Fibroblast of gingiva (primary cell): ENCODE results near the gene GID4.
"Not testable (repeated sequence)": the region's sequence is repeated elsewhere in the genome, so short reads cannot be mapped to it uniquely, and the experiment has no call there.

Experiments
- DNase-seq: peaks from one replicate; pipeline ENCODE4 v3.0.0-alpha.2; 2011; ENCODE audit warnings: low read depth

The GID4 gene

DNA sequence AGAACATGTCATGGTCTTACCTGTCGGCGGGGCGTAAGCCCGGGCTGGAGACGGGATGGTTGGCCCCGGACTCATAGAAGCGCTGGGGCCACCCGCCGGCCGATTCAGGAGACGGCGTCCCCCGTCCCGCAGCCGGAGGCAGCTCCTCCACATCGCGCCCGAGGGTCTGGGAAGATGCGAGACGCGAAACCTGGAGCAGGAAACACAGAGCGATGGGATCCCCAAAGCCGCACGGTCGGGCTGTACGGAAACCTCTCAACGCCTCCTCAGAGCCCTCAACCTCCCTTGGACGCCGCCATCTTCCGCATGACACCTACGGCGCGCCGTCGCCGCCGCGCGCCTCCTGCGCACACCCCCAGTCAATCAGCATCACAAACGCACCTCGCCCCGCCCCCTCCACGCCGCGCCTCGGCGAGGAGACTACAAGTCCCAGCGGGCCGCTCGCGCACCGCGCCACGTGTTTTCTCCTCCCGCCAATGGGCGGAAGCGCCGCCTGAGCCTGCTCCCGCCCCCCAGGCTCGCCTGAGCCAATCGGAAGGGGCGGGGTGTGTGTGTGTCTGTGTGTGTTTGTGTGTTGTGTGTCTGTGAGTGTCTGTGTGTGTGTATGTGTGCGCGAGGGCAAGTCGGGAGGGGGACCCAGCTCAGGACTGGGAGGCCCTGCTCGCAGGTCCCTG is at the start of gene GID4, which contains the start of gene ATPAF2:
TSS of gene GID4 (plus strand) at position 548 of the 674 bp plus-strand sequence. CDS start at position 605, 57 bp downstream.
TSS of gene ATPAF2 (minus strand) at position 308 of the 674 bp plus-strand sequence. CDS start at position 153, 155 bp downstream.
- DNase-seq, result peak; percentile 99

DNA sequence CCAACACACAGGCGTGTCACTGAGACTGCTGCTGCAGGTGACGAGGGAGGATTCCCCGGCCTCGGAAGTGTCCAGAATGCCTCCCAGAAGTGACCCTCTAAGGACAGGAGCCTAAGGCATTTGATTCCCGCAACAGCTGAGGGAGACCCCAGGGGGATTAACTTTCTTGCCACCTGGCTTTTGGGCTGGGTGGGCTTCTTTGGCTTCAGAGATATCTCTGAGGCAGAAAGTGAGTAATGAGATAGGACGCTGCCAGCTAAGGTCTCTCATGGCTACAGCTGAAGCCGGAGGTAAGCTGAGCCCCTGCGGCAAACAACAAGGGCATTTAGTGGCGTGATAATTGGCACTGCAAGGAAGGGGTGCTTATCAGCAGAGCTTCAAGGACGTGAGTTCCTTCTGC is 49.6 kb upstream of the GID4 start:
- no peak for DNase-seq

DNA sequence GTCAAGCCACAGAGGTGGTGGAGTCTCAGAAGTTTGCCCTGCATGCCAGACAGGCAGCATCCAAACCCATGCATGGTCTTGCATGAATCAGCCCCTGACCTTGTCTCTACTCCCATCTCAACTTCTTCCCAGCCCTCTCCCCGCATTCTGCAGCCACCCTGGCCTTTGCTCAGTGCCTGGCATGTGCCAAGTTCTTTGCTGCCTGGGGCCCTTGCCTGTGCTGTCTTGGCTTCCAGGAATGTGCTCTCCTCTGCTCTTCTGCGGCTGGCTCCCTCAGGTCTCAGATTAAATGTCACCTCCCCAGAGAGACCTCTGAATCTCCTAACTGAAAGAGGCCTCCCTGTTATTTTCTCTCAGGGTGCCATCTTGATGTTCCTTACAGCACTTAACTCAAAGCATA is 48.9 kb upstream of the GID4 start:
- peak; percentile 21 for DNase-seq

GRCh38 chr17:17993366-17993765 is 45.8 kb upstream of the GID4 start:
- DNase-seq, result no peak

DNA sequence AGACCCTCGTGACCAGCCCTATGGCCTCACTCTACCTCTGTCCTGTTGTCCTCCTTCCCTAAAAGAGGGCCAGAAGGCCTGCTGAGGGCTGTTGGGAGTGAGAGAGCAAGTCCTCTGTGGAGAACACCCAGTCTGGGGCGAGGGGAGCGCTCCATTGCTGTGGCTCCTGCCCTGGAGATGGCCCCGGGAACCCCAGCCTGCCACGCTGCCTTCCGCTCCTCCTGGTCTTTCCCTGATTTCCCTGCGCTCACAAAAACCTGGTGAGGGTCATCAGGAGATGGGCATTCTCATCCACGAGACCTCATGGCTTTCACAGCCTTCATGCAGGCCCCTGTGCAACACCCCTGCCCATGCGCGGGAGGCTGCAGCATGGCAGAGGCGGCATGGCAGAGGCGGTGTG is 45.4 kb upstream of the GID4 start:
- no peak for DNase-seq

DNA sequence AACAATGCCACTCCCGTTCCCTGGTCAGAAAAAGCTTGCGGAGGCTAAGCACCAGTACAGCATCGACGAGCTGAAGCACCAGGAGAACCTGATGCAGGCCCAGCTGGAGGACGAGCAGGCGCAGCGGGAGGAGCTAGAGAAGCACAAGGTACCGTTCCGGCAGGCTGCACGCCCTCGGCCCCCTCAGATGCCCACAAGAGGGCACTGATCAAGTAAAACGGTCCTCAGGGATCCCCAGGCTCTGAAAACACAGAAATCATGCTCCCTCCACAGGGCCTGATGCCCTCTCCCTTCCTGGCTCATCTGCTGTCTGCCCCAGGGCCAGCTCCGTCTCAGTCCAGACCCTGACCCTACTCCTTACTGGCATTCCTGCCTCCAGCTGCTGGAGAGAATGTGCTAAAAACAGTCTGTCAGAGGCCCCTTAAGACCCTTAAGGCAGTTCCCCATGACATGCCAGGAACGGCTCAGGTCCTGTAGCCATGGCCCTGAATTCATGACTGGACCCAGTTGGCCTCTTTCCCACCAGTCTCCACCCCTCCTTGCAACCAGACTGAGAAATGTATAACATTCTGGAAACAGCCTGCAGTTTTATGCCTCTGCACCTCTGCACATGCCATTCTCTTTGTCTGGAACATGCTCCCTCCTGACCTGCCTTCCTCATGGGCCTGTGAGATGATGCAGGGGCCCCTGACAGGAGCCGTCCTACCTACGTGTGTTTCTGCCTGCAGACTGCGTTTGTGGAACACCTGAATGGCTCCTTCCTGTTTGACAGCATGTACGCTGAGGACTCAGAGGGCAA is 44.7 kb upstream of the GID4 start:
- DNase-seq, result peak; percentile 38

GRCh38 chr17:17995887-17996286 is 43.3 kb upstream of the GID4 start:
- not testable (repeated sequence) for DNase-seq

DNA sequence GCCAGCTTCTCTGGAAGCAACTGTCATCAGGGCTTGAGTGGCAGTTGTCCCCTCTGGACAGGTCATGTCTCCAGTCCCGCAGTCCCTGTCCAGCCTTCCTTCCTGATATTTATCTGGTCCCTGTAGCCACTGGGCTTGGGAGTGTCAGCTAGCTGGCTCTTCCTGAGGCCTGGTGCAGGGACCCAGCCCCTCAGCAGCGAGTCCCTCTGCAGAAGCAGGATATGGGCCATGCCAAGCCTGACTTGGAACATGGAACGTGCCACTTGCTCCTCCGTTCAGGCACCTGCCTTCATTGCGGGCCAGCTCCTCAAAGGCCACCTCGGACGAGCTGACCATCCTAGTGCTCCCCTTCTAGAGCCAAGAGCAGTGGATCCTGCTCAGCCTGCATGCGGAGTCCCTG is 40.3 kb upstream of the GID4 start:
- no peak for DNase-seq

GRCh38 chr17:17999364-18000029 is 39.7 kb upstream of the GID4 start:
- DNase-seq, result no peak

DNA sequence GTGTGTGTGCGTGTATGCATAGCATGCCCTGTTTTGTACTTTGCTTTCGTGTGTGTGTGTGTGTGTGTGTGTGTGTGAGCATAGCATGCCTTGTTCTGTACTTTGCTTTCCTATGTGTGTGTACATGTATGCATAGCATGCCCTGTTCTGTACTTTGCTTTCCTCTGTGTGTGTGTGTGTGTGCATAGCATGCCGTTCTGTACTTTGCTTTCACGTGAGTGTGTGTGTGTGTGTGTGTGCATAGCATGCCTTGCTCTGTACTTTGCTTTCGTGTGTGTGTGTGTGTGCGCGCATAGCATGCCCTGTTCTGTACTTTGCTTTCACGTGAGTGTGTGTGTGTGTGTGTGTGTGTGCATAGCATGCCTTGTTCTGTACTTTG is 39.2 kb upstream of the GID4 start:
- no peak for DNase-seq

GRCh38 chr17:18002171-18002570 is 37.0 kb upstream of the GID4 start:
- no peak for DNase-seq

DNA sequence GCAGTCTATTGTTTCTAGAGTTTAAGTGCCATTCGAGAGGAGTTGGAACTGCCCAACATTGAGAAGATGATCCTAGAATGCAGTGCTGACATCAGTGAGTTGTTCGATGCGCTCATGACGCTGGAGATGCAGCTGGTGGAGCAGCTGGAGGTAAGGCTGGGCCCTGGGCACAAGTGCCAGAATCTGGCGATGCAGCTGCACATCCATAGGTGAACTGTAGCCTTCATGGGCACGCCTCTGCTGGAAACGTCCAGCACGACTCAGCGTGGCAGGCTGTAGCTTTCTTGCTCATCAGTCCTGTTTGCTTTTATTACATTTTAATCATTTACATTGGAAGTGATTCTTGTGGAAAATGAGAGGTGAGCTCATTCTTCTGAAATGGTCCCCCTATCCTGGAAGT is 34.9 kb upstream of the GID4 start:
- DNase-seq, result no peak

DNA sequence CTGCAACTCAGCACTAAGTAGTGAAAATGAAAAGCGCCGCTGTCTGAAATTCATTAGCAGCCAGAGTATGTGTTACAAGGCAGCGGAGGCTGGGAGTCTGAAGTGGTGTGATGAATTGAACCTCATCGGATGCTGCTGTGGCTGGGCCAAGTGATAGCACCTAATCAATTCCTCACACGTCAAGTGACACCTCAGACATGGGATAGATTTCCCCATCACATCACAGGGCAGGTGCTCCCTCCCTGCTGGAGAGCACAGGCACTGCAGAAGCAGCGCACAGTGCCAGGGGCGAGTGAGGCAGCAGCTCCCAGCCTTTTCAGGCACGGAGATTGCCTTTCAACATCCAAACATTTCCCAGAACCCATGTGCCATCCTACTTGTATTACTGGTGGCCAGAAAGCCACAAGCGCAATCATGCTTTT is 34.3 kb upstream of the GID4 start:
- DNase-seq, result no peak

GRCh38 chr17:18005496-18005895 is 33.7 kb upstream of the GID4 start:
- no peak for DNase-seq

DNA sequence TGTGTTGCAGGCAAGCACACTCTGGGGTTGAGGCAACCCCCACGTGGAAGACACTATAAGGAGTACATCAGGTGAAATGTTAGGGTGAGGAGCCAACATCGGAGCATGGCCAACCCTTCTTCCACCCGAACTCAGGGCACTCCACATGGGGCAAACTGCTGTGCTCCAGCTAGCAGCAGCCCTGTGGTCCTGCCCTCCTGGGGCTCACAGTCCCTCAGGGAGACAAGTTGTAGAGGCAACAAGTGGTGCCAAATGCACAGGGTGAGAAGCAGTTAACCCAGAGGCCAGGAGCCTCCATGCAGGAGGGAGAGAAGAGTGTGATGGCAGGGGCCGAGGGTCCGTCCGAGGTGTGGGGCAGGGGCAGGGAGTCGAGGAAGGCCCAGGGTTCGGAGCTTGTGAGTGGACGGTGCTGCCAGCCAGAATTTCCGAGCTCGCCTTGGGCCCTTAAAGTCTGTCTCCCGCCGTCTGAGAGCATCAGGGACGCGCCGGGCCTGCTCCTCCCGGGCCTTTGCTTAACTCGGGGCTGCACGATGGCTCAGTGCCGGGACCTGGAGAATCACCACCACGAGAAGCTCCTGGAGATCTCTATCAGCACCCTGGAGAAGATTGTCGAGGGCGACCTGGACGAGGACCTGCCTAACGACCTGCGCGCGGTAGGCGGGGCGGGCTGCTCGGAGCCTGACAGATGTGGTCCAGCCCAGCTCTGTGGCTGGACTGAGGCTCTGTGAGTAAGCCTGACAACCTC is 32.5 kb upstream of the GID4 start:
- no peak for DNase-seq

DNA sequence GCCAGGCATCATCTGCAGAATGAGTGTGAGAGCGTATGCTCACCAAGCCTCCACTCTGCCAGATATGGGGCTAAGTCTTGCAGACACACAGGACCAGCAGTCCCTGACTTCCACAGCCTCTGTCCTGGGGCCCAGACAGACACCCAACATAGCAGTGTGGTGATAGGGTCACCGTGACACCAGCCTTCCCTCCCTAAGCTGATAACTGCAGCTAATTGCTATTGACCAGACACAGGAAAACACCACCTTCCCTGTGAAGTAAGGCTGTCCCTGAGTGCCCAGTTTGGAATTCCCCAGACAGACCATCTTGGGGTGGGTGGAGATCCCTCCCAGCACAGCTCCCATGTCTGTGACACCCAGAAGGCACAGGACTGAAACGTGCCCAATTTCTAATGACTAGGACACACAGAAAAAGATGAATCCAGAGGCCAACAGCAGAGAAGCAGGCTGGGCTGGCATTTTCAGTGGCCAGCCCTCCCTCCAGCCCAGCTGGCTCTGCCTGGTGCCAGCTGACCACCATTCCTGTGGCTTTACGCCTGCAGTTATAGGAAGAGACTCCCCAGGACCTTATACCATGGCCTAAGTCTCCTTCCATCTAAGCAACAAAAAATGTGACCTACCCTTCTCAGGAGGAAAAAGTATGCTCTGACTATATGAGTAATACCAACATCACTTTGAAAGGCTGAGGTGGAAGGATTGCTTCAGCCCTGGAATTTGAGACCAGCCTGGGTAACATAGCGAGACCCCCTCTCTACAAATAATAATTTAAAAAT is 30.5 kb upstream of the GID4 start:
- DNase-seq, result no peak

- no peak for DNase-seq
Observed at GRCh38 chr17:18009609-18010420, 29.4 kb upstream of the GID4 start.

DNA sequence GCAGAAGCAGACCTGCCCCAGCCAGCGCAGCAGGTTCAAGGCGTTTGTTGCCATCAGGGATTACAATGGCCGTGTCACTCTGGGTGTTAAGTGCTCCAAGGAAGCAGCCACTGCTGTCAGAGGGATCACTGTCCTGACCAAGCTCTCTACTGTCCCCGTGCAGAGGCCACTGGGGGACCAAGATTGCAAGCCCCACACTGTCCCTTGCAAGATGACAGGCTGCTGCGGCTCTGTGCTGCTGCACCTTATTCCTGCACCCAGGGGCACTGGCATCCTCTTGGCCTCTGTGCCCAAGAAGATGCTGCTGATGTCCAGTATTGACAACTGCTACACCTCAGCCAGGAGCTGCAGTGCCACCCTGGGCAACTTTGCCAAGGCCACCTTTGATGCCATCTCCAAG is 27.9 kb upstream of the GID4 start:
- no peak for DNase-seq

- no peak for DNase-seq
Observed at GRCh38 chr17:18014006-18014405, 25.2 kb upstream of the GID4 start.

- no peak for DNase-seq
Observed at GRCh38 chr17:18015593-18015992, 23.6 kb upstream of the GID4 start.

GRCh38 chr17:18016426-18016825 is 22.8 kb upstream of the GID4 start:
- no peak for DNase-seq
